Keratinocyte (primary cell): ENCODE measurements around the gene TBR1. TPM values are rescaled to one million over a fixed set of nuclear protein-coding genes. Genes with fewer than 3 reads are reported as not detected.

Experiments used
- DNase-seq: peaks from one replicate; pipeline ENCODE4 v3.0.0-alpha.2; 2011; ENCODE audit warnings: low read depth, missing footprints, low spot score
- FAIRE-seq: peaks from 2 replicates; lab custom pipeline; 2011; peaks lifted over from hg19 to GRCh38; lab: Jason Lieb, UNC
- H2AFZ ChIP-seq: 2 replicates; pipeline ENCODE4 v1.6.0; 2012; ENCODE audit warnings: low read length, control low read depth, inconsistent platforms; ENCODE audit not compliant: control insufficient read depth
- H3K27ac ChIP-seq: 2 replicates; pipeline ENCODE4 v1.5.1; 2011; ENCODE audit warnings: low read length; ENCODE audit not compliant: control insufficient read depth, insufficient read depth
- H3K27me3 ChIP-seq: 3 replicates; pipeline ENCODE4 v1.6.0; 2011; ENCODE audit warnings: low read length; ENCODE audit not compliant: control insufficient read depth, insufficient read depth; ENCODE audit errors: extremely low read depth
- H3K36me3 ChIP-seq, 2 experiments: 2 replicates in 1 of 2; 3 replicates in 1 of 2; pipeline ENCODE4 v1.5.1; 2011; ENCODE audit warnings: low read length in 2 of 2, mild to moderate bottlenecking in 1 of 2; ENCODE audit not compliant: control insufficient read depth in 2 of 2, insufficient read depth in 2 of 2; ENCODE audit errors: extremely low read depth in 1 of 2
- H3K4me1 ChIP-seq: 3 replicates; pipeline ENCODE4 v1.5.1; 2011; ENCODE audit warnings: low read length; ENCODE audit not compliant: control insufficient read depth, insufficient read depth; ENCODE audit errors: extremely low read depth
- H3K4me2 ChIP-seq: 3 replicates; pipeline ENCODE4 v1.6.0; 2011; ENCODE audit warnings: low read depth, low read length; ENCODE audit not compliant: control insufficient read depth, insufficient read depth; ENCODE audit errors: extremely low read depth
- H3K4me3 ChIP-seq, 3 experiments: fragments of 200-600 bp in 1 of 3; sonication (generic) in 1 of 3; 2 replicates in 2 of 3; 3 replicates in 1 of 3; pipeline ENCODE4 v1.5.1; 2011 to 2016; ENCODE audit warnings: low read length in 3 of 3, mild to moderate bottlenecking in 3 of 3, control low read depth in 2 of 3, inconsistent platforms in 1 of 3, low read depth in 1 of 3, mixed read lengths in 1 of 3, mixed run types in 1 of 3, moderate library complexity in 1 of 3; ENCODE audit not compliant: control insufficient read depth in 2 of 3, insufficient read depth in 2 of 3; ENCODE audit errors: extremely low read depth in 1 of 3
- H3K79me2 ChIP-seq: 2 replicates; pipeline ENCODE4 v1.6.0; 2012; ENCODE audit warnings: low read length; ENCODE audit not compliant: control insufficient read depth, insufficient read depth
- H3K9ac ChIP-seq: 3 replicates; pipeline ENCODE4 v1.6.0; 2011; ENCODE audit warnings: low read length; ENCODE audit not compliant: control insufficient read depth, insufficient read depth; ENCODE audit errors: extremely low read depth
- H3K9me1 ChIP-seq: 3 replicates; pipeline ENCODE4 v1.6.0; 2011; ENCODE audit warnings: low read length; ENCODE audit not compliant: control insufficient read depth, insufficient read depth; ENCODE audit errors: extremely low read depth
- H3K9me3 ChIP-seq: 2 replicates; pipeline ENCODE4 v1.5.1; 2012; ENCODE audit warnings: low read depth, low read length; ENCODE audit not compliant: control insufficient read depth
- H4K20me1 ChIP-seq: 3 replicates; pipeline ENCODE4 v1.6.0; 2011; ENCODE audit warnings: low read length; ENCODE audit not compliant: control insufficient read depth, insufficient read depth; ENCODE audit errors: extremely low read depth
- CTCF ChIP-seq, 3 experiments: IDR thresholded peaks in 1 of 3; conservative IDR thresholded peaks in 1 of 3; optimal IDR thresholded peaks in 1 of 3; 2 replicates in 2 of 3; 3 replicates in 1 of 3; pipeline versions ENCODE3 to v1.5.1; 2011; ENCODE audit warnings: low read length in 3 of 3, mild to moderate bottlenecking in 3 of 3, moderate library complexity in 2 of 3, control low read depth in 1 of 3, inconsistent platforms in 1 of 3; ENCODE audit not compliant: insufficient read depth in 2 of 3; ENCODE audit errors: extremely low read depth in 1 of 3
- EZH2 ChIP-seq: IDR thresholded peaks from one replicate; pipeline ENCODE4 v1.6.1; 2012; ENCODE audit warnings: inconsistent platforms, mild to moderate bottlenecking, low read length, moderate library complexity
- dilution Hi-C: fragments of 300-500 bp; cut with MboI; formaldehyde crosslinking; loops from one replicate; pipeline ENCODE4 v1.7.0; 2020; ENCODE audit warnings: low sequenced_read_pairs; ENCODE audit not compliant: extremely low pct_ligation_motif_present
- polyA plus RNA-seq, 5 experiments: library from polyadenylated mRNA; depleted of rRNA in 3 of 5; stranded (reverse) in 3 of 5; stranded (forward) in 1 of 5; unstranded in 1 of 5; fragments of >200 nt; gene quantifications; 1 replicate in 1 of 5; 2 replicates in 3 of 5; 3 replicates in 1 of 5; pipeline versions ENCODE4 v1.2.1 to v1.2.3, GENCODE V29; 2011 to 2012; ENCODE audit warnings: missing spikeins in 2 of 5, low read depth in 1 of 5, low replicate concordance in 1 of 5

The TBR1 gene
- polyA plus RNA-seq, 1 donor (not counting 4 experiments of a cell fraction or from before 2014, with no cell fraction given), result 0.03 TPM

- Histone ChIP-seq H3K27me3 (no peaks in the 10 kb centered on the region), H3K9ac (no peak overlapping the region), H4K20me1 (no peaks in the 10 kb centered on the region), H3K36me3 (peaks cover 4 to 11% of the 10 kb centered on the region in 2 experiments), H3K4me2 (no peak overlapping the region), H3K79me2 (no peaks in the 10 kb centered on the region), H3K4me1 (no peaks in the 10 kb centered on the region), H3K9me1 (no peaks in the 10 kb centered on the region), H3K27ac (no peak overlapping the region), H3K9me3 (no peaks in the 10 kb centered on the region), H2AFZ (no peak overlapping the region), H3K4me3 (no peak overlapping the region)
- dilution Hi-C loops, result no loop called here
- DNase-seq (no peak), FAIRE-seq (peak; percentile 5)
- TF ChIP-seq EZH2 (no peak), CTCF (optimal IDR thresholded peaks at IDR 0.05 in 1 of 3, IDR thresholded peaks at IDR 0.05 in 1 of 3, conservative IDR thresholded peaks at IDR 0.05 in 1 of 3; ENCODE audit: extremely low read depth in 1 of 3, insufficient read depth in 2 of 3, low read length in 3 of 3) (no peak)
Measured at GRCh38 chr2:161400076-161400475, 16.0 kb upstream of the TBR1 start.

- no peak for FAIRE-seq
- H3K36me3 ChIP-seq, result peaks cover 0 to 2% of the 10 kb centered on the region in 2 experiments
- H3K27ac ChIP-seq, result no peak overlapping the region
Measured at GRCh38 chr2:161402297-161402696, 13.8 kb upstream of the TBR1 start.

More at GRCh38 chr2:161402297-161402696, 13.8 kb upstream of the TBR1 start:
- no peaks in the 10 kb centered on the region for H4K20me1 ChIP-seq
- H3K27me3 ChIP-seq, result no peaks in the 10 kb centered on the region
- H3K9me3 ChIP-seq, result no peaks in the 10 kb centered on the region
- no peak overlapping the region for H3K9ac ChIP-seq
- no peaks in the 10 kb centered on the region for H3K79me2 ChIP-seq
- no peak overlapping the region for H3K4me2 ChIP-seq
- no peaks in the 10 kb centered on the region for H3K9me1 ChIP-seq
- dilution Hi-C loops, result no loop called here
- no peak overlapping the region for H2AFZ ChIP-seq
- no peaks in the 10 kb centered on the region for H3K4me1 ChIP-seq
- H3K4me3 ChIP-seq, result no peak overlapping the region
- TF ChIP-seq CTCF (optimal IDR thresholded peaks at IDR 0.05 in 1 of 3, IDR thresholded peaks at IDR 0.05 in 1 of 3, conservative IDR thresholded peaks at IDR 0.05 in 1 of 3; ENCODE audit: extremely low read depth in 1 of 3, insufficient read depth in 2 of 3, low read length in 3 of 3), result no peak
- TF ChIP-seq EZH2, result no peak
- no peak for DNase-seq
